NCI-H774 (cell line): ENCODE results near the gene PGM1.
A peak's percentile ranks its signal among the peaks of the same experiment; 100 is the strongest.

Experiments used
- DNase-seq: peaks from one replicate; lab custom pipeline; 2025; lab: John Stamatoyannopoulos, UW

The PGM1 gene

DNA sequence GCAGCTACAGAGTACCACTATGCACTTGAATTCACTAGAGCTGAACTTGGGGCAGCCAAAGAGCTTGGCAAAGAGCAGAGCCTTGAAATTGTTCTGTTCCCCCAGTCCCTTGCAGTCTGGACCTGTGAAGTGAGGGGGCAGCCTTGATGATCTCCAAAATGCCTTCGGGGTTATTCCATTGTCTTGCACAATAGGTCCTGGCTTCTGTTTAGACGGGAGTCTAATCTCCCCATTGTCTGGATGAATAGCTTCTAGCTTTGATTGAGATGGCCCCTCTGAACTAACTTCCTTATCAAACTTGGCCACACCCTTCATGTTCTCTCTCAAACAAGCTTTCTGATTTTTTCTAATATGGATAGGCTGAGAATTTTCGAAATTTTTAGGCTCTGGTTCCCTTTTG is 72.6 kb downstream of the PGM1 start:
- no peak for DNase-seq

DNA sequence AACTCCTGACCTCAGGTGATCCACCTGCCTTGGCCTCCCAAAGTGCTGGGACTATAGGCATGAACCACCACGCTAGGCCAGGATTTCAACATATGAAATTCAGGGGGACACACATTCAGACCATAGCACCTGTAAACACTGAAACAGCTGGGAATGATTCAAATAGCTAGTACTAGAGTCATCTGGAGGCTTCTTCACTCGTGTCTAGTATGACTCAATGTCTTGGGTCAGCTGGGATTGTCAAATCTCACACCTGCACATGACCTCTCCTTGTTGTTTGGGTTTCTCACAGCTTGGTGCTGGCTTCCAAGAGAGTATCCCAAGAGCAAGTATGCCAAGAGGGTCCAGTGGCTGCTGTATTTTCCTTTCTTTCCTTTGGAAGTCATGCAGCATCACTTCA is 75.1 kb downstream of the PGM1 start:
- DNase-seq = no peak

DNA sequence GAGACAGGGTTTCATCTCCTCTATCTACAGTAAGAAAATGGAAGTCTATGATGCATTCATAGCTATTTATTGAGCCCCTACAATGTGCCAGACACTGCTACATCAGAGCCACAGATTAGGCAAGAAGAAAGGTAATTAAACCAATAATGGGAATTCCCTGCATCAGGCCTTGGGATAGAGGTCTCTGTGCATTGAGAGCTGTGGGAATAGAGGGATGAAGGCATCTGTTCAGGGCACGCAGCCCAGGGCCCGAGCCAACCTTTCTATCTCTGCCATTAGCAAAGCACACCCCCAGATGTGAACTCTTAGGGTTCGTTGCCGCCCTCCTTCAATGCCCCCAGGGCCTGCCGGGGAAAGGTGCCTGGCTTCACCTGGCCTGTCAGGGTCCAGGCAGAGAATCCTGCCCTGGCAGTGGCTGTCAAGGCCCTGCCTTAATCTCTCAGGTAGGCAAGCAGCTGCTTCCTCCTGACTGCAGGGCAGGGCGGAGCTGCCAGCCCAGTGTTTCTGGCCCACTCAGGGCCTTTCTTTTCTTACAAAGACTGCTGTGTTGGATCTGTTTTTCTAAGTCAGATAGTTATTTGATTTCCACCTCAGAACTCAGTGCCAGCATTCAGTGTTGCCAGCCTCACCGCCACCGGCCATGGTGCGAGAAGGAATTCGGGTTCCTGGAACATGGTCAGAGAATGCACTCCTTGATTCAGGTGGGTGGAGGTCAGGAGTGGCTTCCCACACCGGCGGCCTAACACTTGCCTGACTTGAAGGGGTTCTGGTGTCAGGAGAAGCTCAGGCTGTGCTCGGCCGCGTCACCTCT is 76.1 kb downstream of the PGM1 start:
- no peak for DNase-seq

DNA sequence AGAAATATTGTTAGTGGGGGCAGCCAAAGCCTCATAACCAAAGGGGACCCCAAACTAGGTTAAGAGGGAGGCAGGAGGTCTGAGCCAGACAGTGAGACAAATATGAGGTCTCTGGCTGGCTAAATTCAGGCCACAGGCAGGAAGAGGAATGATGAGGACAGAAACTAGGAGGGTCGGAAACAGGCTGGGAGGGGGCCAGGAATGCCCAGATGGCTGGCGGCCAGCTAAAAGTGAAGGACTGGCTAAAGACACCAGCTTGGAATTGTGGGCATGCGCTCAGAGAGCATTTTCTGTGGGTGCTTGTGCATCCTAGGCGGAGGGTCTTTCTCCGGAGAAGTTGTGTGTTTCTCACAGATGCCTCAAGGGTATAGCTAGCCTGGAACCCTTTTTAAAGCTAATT is 77.0 kb downstream of the PGM1 start:
- no peak for DNase-seq

GRCh38 chr1:63671514-63671913 is 78.3 kb downstream of the PGM1 start:
- no peak for DNase-seq

- peak; percentile 37 for DNase-seq
Measured at GRCh38 chr1:63674238-63674864, 81.1 kb downstream of the PGM1 start.

DNA sequence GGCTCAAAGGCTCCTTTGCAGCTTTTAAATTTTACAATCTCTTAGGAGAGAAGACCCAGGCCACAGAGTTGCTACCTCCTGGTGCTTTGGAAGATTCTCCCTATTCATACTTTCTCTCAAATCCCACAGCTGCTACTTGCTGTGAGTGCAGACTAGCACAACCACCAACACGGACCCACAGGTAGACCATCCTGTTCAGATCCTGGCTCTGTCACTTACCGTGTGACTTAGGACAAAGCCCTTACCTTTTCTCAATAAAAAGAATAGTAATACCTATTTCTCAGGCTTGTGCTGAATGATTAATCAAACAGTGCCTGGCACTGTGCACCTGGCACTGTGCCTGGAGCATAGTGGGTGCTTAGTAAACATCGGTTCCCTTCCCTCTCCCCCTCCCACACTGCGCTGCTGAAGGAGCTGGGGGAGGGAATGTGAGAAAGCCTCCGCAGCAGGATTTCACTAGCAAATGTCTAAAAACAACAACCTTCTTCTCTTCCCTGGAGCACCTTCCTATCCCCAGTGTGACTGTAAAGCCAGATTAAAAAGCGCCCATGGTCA is 81.7 kb downstream of the PGM1 start:
- no peak for DNase-seq

DNA sequence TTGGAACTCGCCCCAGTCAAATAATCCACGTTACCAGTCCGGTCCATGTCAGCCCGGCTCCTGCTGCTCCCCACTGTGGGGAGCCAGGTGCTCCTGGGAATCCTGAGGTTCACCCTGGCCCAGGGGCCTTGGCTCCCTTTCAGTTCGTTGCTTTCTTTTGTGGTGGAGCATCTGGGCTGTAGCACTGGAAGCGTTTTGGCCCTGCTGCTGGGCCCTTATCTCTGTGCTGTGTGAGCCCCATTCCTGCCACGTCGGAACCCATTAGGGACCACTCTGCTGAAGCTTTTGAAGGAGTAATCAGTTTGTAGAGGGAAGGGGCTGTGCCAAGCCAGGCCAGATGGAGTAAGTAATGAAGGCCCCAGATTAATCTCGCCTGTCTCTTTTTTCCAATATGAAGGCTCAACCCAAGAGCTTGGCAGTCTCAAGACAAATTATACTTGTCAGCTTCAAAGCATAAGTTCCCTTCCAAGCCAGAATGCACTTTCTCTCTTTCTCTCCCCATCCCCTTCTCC is 82.3 kb downstream of the PGM1 start:
- no peak for DNase-seq

GRCh38 chr1:63677497-63677896 is 84.3 kb downstream of the PGM1 start:
- no peak for DNase-seq

DNA sequence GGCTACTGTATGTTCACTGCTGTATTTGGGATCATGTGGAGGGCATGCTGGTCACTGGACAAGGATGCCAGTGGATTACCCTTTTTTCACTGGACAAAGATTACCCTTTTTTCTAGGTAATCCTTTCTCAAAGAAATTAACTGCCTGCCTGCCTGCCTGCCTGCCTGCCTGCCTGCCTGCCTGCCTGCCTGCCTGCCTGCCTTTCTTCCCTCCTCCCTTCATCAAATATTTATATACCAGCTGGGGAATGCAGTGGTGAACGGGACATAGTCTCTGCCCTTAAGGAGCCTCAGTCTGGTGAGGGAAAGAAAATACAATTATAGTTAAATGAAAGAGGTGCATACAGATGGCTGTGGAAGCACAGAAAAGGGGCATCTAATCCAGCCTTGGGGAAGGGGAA is 85.0 kb downstream of the PGM1 start:
- DNase-seq = no peak

DNA sequence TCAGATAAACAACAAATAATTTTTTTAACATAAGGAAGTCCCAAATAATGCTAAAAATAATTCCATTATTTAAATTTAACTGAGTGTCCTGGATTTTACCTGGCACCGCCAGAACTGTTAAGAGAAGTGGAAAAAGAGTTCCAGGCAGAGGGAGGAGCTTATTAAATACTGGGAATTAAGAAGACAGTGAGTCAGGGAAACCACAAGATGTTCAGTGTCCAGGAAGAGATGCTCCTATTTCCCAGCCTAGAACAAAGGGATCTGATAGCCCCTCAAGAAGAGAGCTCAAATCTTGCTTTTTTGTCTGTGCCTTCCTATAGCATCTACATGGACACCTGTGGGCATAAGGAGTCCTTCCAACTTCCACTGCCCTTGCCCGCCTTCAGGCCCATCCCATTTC is 85.9 kb downstream of the PGM1 start:
- no peak for DNase-seq

GRCh38 chr1:63679589-63679988 is 86.4 kb downstream of the PGM1 start:
- no peak for DNase-seq

DNA sequence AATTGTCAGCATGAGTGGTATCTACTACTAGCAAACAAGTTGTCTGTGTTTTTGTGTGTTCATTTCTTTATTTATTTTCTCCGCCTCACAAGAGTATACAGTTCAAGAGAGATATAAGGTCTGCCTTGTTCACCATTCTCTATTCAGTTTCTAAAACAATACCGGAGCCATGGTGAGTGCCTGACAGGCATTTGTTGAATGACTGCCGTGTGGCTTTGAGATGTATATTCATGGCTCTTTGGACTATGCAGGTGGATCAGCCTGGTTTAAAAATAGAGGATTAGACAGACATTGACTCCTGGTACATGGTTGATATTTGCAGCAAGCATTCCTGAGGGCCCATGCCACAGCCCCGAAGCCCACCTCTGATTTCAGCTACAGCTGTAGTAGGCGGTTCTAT is 89.7 kb downstream of the PGM1 start:
- no peak for DNase-seq

GRCh38 chr1:63683759-63684158 is 90.5 kb downstream of the PGM1 start:
- DNase-seq = no peak

- no peak for DNase-seq
Measured at GRCh38 chr1:63686696-63687095, 93.5 kb downstream of the PGM1 start.

DNA sequence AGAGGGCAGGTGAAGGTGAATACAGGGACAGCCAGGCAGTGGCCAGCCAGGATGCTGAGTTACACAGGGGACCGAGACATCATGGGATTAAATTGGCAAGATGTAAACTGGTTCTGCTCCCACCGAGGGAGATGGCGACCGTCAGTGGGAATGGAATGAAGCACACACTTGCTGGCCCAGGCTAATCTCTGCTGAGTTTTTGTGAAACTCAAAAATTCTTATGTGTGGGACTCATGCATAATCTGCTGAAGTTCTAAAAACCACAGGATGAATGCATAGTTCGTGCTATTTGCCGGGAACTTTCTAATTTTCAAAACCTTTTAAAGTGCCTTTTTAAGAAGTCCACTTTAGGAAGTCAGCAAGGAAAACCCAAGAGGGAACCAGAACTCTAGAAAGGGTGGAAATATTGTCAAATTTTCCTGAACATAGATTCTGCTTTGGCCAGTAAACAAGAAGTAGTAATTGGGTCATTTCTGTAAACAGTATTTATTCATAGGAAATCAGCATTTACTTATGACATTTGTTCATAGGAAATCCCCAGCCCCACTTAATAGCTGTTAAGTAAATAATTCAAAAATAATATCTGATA is 95.2 kb downstream of the PGM1 start:
- DNase-seq = no peak

GRCh38 chr1:63690966-63691700 is 97.9 kb downstream of the PGM1 start:
- DNase-seq = no peak

- DNase-seq = peak; percentile 66
Measured at GRCh38 chr1:63691701-63692425, 98.7 kb downstream of the PGM1 start.

GRCh38 chr1:63693944-63694571 is 100.8 kb downstream of the PGM1 start:
- DNase-seq = no peak

DNA sequence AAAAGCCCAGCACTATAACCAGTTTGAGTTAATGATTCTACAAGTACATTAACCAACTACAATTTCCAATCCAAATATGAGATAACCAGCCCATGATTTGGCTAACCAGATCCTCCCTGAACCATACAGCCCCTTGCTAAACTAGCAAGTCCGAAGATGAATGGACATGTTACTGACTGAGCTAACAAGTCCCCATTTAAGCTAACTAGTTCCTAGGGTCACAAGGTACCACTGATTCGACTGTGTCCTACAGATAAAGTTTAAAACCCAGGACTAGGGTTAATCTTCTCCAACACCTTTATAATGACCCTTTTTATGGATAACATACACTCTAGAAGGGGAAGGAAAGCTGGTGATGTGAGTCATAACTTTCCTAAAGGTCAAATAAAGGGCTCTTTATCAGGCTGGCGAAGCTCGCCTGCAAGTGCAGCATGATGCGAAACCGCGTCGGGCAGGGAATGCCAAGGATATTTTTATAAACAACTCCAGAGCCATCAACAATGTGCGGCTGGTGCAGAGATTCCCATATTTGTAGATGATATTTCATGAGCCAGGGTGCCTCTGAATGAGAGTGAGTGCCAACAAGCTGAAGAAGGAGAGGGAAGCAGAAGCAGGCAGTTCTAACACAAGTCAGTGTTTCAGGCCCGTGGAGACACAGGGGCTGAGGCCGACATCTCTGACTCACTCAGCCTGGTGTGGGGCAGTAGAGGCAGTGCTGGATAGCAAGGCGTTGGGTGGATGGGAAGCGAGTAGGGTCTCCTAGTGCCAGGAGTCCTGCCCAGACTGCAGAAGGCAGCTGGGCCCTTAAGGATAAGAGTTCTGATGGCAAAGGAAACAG is 105.0 kb downstream of the PGM1 start:
- no peak for DNase-seq
